Esophagus (tissue), 2 donors: ENCODE results near the gene MYO3B. TPM values are rescaled to one million over a fixed set of nuclear protein-coding genes. Genes with fewer than 3 reads are reported as not detected.

Experiments
- H3K27ac ChIP-seq, 2 donors: one replicate each; pipeline ENCODE4 v1.5.1; 2013; ENCODE audit warnings: low read depth in 2 of 2, mild to moderate bottlenecking in 2 of 2, inconsistent platforms in 1 of 2, low read length in 1 of 2, moderate library complexity in 1 of 2
- H3K27me3 ChIP-seq, 2 donors: one replicate each; pipeline ENCODE4 v1.6.1; 2013; ENCODE audit warnings: low read length in 2 of 2, control low read depth in 1 of 2, mild to moderate bottlenecking in 1 of 2; ENCODE audit not compliant: insufficient read depth in 2 of 2, control insufficient read depth in 1 of 2
- H3K36me3 ChIP-seq, 2 donors: one replicate each; pipeline ENCODE4 v1.6.1; 2013; ENCODE audit warnings: low read length in 1 of 2; ENCODE audit not compliant: control insufficient read depth in 2 of 2, insufficient read depth in 2 of 2
- H3K4me1 ChIP-seq, 2 donors: one replicate each; pipeline ENCODE4 v1.6.1; 2013; ENCODE audit warnings: low read length in 1 of 2; ENCODE audit not compliant: control insufficient read depth in 2 of 2, insufficient read depth in 2 of 2
- H3K4me3 ChIP-seq, 2 donors: one replicate each; pipeline ENCODE4 v1.5.1; 2013; ENCODE audit warnings: low read length in 2 of 2, mild to moderate bottlenecking in 2 of 2, low read depth in 1 of 2, moderate library complexity in 1 of 2
- H3K9me3 ChIP-seq, 2 donors: one replicate each; pipeline ENCODE4 v1.6.1; 2013; ENCODE audit warnings: mild to moderate bottlenecking in 2 of 2, low read depth in 1 of 2, low read length in 1 of 2, moderate library complexity in 1 of 2; ENCODE audit not compliant: control insufficient read depth in 2 of 2, insufficient read depth in 1 of 2
- WGBS, 2 donors: extraction: QIAGEN DNeasy Blood & Tissue Kit; methylation state at CpG; one replicate each; pipeline ENCODE4 v1.1.7; 2013; 5-methylcytosine and 5-hydroxymethylcytosine counted together
- polyA plus RNA-seq, 2 donors: library from polyadenylated mRNA; stranded (reverse); fragments of 200-250 nt; gene quantifications; one replicate each; pipeline ENCODE4 v1.2.3, GENCODE V29; 2013
- donor health status: healthy with polysubstance abuse.
- donor health status: Bipolar disorder and iron deficiency.

Gene MYO3B
- polyA plus RNA-seq, 2 donors, result 0.08 to 0.11 TPM

GRCh38 chr2:170181602-170182001, 3.7 kb downstream of the MYO3B start:
- no peak overlapping the region for H3K4me3 ChIP-seq
- WGBS, 2 donors, result 90 to 94% methylated on average over 5 of the region's 5 CpGs
- H3K27ac ChIP-seq, result no peak overlapping the region
- H3K4me1 ChIP-seq, result peaks cover 0 to 2% of the 10 kb centered on the region in 2 donors
- H3K9me3 ChIP-seq, result no peaks in the 10 kb centered on the region
- H3K27me3 ChIP-seq, result no peaks in the 10 kb centered on the region
- no peaks in the 10 kb centered on the region for H3K36me3 ChIP-seq

DNA sequence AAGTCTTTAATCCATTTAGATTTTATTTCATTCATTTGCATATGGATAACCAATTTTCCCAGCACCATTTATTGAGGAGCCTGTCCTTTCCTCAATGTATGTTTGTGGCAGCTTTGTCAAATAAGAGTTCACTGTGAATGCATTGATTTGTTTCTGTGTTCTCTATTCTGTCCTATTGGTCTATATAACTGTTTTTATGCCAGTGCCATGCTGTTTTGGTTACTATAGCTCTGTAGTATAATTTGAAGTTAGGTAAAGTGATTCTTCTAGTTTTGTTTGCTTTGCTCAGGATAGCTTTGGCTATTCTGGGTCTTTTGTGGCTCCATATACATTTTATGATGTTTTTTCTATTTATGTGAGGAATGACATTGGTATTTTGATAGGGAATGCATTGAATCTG, 7.4 kb downstream of the MYO3B start:
- Histone ChIP-seq H3K4me1 (no peaks in the 10 kb centered on the region), H3K27me3 (no peaks in the 10 kb centered on the region), H3K9me3 (no peaks in the 10 kb centered on the region), H3K4me3 (no peak overlapping the region), H3K27ac (no peak overlapping the region), H3K36me3 (no peaks in the 10 kb centered on the region)

DNA sequence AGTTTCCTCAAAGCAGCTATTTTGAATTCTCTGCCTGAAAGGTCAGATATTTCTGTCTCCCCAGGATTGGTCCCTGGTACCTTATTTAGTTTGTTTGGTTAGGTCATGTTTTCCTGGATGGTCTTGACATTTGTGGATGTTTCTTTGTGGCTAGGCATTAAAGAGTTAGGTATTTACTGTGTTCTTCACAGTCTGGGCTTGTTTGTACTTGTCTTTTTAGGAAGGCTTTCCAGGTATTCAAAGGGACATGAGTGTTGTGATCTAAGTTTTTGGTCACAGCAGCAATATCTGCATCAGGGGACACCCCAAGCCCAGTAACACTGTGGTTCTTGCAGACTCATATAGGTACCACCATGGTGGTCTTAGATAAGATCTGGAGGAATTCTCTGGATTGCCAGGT, 11.8 kb downstream of the MYO3B start:
- H3K9me3 ChIP-seq, result peaks cover 0 to 4% of the 10 kb centered on the region in 2 donors
- no peak overlapping the region for H3K27ac ChIP-seq
- H3K27me3 ChIP-seq, result no peaks in the 10 kb centered on the region
- no peak overlapping the region for H3K4me3 ChIP-seq
- H3K36me3 ChIP-seq, result no peaks in the 10 kb centered on the region
- H3K4me1 ChIP-seq, result no peaks in the 10 kb centered on the region

GRCh38 chr2:170190172-170190571, 12.2 kb downstream of the MYO3B start:
- Histone ChIP-seq H3K27ac (no peak overlapping the region), H3K9me3 (peaks cover 0 to 4% of the 10 kb centered on the region in 2 donors), H3K36me3 (no peaks in the 10 kb centered on the region), H3K4me3 (no peak overlapping the region), H3K4me1 (no peaks in the 10 kb centered on the region), H3K27me3 (no peaks in the 10 kb centered on the region)

GRCh38 chr2:170191166-170191866, 13.4 kb downstream of the MYO3B start:
- Histone ChIP-seq H3K9me3 (peaks cover 0 to 4% of the 10 kb centered on the region in 2 donors), H3K36me3 (no peaks in the 10 kb centered on the region), H3K4me3 (no peak overlapping the region), H3K4me1 (no peaks in the 10 kb centered on the region), H3K27me3 (no peaks in the 10 kb centered on the region), H3K27ac (no peak overlapping the region)
- 75 to 80% methylated on average over 8 of the region's 8 CpGs for WGBS, 2 donors

GRCh38 chr2:170196963-170197362, 19.0 kb downstream of the MYO3B start:
- H3K36me3 ChIP-seq, result no peaks in the 10 kb centered on the region
- H3K9me3 ChIP-seq, result no peaks in the 10 kb centered on the region
- no peak overlapping the region for H3K4me3 ChIP-seq
- 89 to 90% methylated on average over 3 of the region's 3 CpGs for WGBS, 2 donors
- peaks cover 0 to 2% of the 10 kb centered on the region in 2 donors for H3K4me1 ChIP-seq
- no peaks in the 10 kb centered on the region for H3K27me3 ChIP-seq
- H3K27ac ChIP-seq, result no peak overlapping the region

DNA sequence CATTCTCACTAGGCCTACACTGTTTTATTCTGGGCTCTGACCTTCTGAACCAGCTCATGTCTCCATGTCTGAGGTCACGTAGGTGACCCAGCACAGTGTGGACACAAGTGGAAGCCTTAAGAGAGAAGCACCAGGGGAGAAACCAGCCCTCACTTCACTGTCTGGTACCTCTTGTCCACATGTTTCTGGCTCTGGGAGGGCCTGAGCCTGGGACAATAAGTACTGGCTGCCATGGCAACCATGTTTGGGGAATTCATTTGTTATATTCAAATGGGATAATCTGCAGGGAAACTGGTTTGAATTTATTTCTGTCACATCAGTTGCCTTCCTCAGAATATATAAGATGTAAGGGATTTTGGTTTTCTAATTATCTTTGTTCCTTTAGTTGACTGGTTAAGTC, 23.3 kb downstream of the MYO3B start:
- 95 to 96% methylated on average over 1 of the region's 1 CpG for WGBS, 2 donors
- peaks cover 0 to 2% of the 10 kb centered on the region in 2 donors for H3K4me1 ChIP-seq
- no peak overlapping the region for H3K4me3 ChIP-seq
- no peaks in the 10 kb centered on the region for H3K36me3 ChIP-seq
- H3K27me3 ChIP-seq, result no peaks in the 10 kb centered on the region
- H3K27ac ChIP-seq, result no peak overlapping the region
- no peaks in the 10 kb centered on the region for H3K9me3 ChIP-seq

DNA sequence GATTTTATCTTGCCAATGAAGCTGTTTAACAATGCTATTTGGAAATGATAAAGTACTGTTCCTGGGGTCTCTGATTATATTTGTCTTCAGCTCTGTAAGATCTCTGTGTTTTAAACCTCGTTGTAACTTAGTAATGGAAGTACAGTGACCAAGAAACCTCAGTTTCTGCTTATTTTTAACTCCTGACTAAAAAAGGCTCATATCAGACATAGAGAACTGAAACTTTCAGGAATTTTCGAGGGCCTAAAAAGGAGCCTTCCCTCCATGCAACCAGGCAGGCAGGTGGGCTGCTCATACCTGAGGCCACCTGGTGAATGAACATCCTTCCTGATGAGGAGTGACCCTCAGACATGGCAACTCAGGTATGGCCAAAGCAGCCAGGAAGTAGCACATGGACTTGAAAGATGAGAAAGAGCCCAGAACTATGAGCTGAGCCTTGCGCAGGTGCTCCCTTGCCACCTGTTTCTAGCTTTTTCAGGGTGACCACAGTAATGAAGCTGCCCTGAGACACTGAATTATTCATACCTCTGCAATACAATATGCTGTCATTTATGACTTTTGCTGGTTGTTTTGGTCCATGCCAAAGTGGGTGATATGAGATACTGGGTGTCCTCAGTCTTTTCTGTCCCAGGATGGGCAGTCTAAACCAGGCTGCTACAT, 23.9 kb downstream of the MYO3B start:
- Histone ChIP-seq H3K4me3 (no peak overlapping the region), H3K9me3 (no peaks in the 10 kb centered on the region), H3K36me3 (no peaks in the 10 kb centered on the region), H3K4me1 (peaks cover 0 to 2% of the 10 kb centered on the region in 2 donors), H3K27me3 (no peaks in the 10 kb centered on the region), H3K27ac (no peak overlapping the region)
- 82 to 84% methylated on average over 3 of the region's 3 CpGs for WGBS, 2 donors

DNA sequence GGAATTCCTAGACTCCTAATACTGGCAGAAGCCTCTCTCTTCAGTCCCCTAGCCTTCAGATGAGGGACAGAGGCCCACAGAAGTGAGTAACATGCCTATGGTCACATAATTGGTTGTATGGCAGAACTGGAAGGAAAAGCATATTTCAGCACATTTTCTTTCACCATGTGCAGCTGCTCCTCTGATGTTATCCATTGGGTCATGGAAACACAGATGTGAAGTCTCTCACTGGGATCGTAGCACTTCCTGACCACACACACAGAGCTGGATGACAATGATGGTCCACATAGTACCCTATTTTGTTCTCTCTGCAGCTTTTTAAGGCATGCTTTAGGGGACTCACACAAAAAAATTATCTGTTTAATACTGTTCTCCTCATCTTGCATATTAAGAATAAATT, 24.5 kb downstream of the MYO3B start:
- Histone ChIP-seq H3K4me3 (no peak overlapping the region), H3K4me1 (peaks cover 0 to 2% of the 10 kb centered on the region in 2 donors)
- 46 to 59% methylated on average over 1 of the region's 1 CpG for WGBS, 2 donors

More for the DNA sequence above, 24.5 kb downstream of the MYO3B start:
- no peaks in the 10 kb centered on the region for H3K9me3 ChIP-seq
- no peaks in the 10 kb centered on the region for H3K36me3 ChIP-seq
- no peak overlapping the region for H3K27ac ChIP-seq
- H3K27me3 ChIP-seq, result no peaks in the 10 kb centered on the region
